ENCODE data around the gene ENAH. TPM values are rescaled to one million over a fixed set of nuclear protein-coding genes. Genes with fewer than 3 reads are reported as not detected.

ENAH gene
- polyA plus RNA-seq, 1 experiment: 40.9 TPM

DNA sequence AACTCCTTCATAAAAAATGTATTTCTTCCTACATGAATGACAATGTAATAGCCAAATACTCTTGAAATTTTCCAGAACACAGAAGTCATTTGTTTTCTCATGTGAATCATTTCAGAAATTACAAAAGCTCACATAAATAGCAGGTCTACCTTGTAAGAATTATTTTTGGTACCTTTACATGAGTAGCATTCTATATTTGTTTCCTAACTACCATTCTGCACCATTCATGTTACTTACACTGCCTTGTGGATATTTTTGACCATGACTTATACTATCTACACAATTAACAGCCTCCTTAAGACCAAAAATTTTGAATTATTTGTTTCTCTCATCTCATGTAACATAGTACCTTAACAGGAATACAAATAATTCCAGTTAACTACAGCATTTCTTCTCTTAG, 109.6 kb downstream of the ENAH start:
- POLR2A ChIA-PET: no interaction called here
- Histone ChIP-seq H3K36me3 (ENCODE audit: control insufficient read depth, insufficient read depth, low read length) (no peaks in the 10 kb centered on the region), H3K27me3 (ENCODE audit: control insufficient read depth, insufficient read depth, low read length) (no peaks in the 10 kb centered on the region), H3K4me3 (ENCODE audit: low read depth, low read length) (no peak overlapping the region)
- no peak for DNase-seq (ENCODE audit: low read depth)
- CTCF ChIA-PET: no interaction called here
- TF ChIP-seq, protein P1, sequence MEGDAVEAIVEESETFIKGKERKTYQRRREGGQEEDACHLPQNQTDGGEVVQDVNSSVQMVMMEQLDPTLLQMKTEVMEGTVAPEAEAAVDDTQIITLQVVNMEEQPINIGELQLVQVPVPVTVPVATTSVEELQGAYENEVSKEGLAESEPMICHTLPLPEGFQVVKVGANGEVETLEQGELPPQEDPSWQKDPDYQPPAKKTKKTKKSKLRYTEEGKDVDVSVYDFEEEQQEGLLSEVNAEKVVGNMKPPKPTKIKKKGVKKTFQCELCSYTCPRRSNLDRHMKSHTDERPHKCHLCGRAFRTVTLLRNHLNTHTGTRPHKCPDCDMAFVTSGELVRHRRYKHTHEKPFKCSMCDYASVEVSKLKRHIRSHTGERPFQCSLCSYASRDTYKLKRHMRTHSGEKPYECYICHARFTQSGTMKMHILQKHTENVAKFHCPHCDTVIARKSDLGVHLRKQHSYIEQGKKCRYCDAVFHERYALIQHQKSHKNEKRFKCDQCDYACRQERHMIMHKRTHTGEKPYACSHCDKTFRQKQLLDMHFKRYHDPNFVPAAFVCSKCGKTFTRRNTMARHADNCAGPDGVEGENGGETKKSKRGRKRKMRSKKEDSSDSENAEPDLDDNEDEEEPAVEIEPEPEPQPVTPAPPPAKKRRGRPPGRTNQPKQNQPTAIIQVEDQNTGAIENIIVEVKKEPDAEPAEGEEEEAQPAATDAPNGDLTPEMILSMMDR (IDR thresholded peaks at IDR 0.05; ENCODE audit: insufficient read depth, low read depth, low read length): no peak

DNA sequence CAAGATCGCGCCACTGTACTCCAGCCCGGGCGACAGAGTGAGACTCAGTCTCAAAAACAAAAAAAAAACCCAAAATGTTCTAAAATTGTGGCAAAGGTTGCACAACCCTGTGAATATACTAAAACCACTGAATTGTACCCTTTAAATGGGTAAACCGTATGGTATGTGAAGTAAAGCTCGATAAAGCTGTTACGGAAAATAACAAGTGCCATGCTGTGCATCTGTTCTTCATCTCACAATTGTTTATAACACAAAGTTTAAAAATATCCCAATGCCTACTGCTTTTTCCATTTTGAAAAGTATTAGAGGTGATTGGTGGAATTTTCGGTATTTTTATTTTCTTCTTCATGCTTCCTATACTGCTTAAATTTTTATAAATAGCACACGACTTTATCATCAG, 111.5 kb downstream of the ENAH start:
- ChIA-PET CTCF (interaction anchor here (0.6 to 1.6 kb wide), 4 partner anchors 13 to 230 kb away, joined by 3 to 4 read pairs (median 3); no protein-coding TSS in a partner anchor), POLR2A (no interaction called here)
- TF ChIP-seq, protein P1 (IDR thresholded peaks at IDR 0.05; ENCODE audit: insufficient read depth, low read depth, low read length): no peak
- Histone ChIP-seq H3K4me3 (ENCODE audit: low read depth, low read length) (no peak overlapping the region), H3K36me3 (ENCODE audit: control insufficient read depth, insufficient read depth, low read length) (no peaks in the 10 kb centered on the region), H3K27me3 (ENCODE audit: control insufficient read depth, insufficient read depth, low read length) (no peaks in the 10 kb centered on the region)
- DNase-seq (ENCODE audit: low read depth): no peak

DNA sequence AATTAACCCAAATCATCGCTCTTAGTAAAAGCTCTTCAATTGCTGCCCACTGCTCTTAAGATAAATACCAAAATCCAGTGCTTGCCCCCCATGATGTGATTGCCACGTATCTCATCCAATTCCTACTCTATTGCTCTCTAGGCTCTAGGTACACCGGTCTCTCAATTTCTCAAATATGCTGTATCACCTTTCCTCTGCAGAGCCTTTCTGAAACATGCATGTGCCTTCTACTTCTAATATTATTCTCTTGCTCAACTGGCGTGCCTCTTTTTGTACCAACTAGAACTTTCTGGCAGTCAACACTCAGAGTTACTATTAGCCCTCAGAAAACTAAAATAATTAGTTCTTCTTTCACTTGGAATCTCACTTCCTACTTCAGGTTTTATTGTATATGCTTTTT, 113.3 kb downstream of the ENAH start:
- Histone ChIP-seq H3K27me3 (ENCODE audit: control insufficient read depth, insufficient read depth, low read length) (no peaks in the 10 kb centered on the region), H3K36me3 (ENCODE audit: control insufficient read depth, insufficient read depth, low read length) (no peaks in the 10 kb centered on the region), H3K4me3 (ENCODE audit: low read depth, low read length) (no peak overlapping the region)
- ChIA-PET CTCF (interaction anchor here (0.9 to 1.5 kb wide), 4 partner anchors 9 to 65 kb away, joined by 3 to 4 read pairs (median 3); no protein-coding TSS in a partner anchor), POLR2A (interaction anchor here (0.6 kb wide), 1 partner anchor 35 kb away, joined by 3 read pairs; no protein-coding TSS in a partner anchor)
- DNase-seq (ENCODE audit: low read depth): no peak
- TF ChIP-seq, protein P1 (IDR thresholded peaks at IDR 0.05; ENCODE audit: insufficient read depth, low read depth, low read length): no peak

DNA sequence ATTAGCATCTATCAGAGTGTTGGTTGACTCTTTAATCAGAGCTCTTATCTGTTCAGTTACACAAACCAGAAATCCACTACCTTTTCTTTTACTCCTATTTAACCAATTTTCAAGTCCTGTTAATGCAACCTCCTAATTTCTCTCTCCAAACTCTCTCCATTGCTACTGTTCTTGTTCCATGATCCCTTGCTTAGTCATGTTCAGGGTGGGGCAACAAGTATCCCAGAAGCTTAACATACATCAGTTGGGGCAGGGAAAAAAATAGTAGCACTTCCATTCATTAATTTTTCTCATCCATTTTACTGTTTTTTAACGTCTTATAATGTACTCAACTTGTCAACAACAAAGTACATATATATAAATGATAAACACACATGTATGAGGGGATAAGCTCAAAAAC, 113.9 kb downstream of the ENAH start:
- ChIA-PET CTCF (interaction anchor here (0.9 to 1.5 kb wide), 5 partner anchors 8 to 64 kb away, joined by 3 to 4 read pairs (median 3); no protein-coding TSS in a partner anchor), POLR2A (interaction anchor here (0.6 kb wide), 1 partner anchor 34 kb away, joined by 3 read pairs; no protein-coding TSS in a partner anchor)

DNA sequence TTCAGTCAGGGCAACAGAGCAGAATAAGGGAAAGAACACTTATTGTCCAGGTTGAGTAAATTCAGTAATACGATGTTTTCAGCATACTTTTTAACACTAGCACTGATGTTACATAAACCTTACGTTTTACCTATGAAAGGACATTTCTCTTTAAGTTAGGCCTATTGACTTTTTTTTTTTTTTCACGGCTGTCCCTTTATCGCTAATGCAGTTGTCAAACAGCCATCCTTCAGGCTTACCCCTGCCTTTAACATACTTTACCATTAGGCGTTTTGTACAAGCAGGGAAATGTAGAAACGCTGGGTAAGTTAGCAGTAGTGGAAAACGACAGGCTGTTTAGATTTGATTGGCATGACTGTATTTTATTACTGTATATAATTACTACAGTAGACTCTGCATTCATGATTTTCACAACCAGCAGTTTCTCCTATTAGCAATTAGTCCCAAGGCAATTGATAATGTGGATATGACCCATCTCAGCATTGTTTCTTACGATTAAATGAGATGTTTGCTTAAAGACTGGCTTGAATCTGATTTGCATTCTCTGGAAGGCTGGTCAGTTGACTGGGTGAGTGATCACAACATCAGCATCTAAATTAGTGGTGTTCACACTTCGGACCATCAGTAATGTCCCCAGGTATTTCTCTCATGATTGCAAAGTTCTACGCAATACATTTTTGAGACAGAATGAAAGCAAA, 115.2 kb downstream of the ENAH start:
- Histone ChIP-seq H3K36me3 (ENCODE audit: control insufficient read depth, insufficient read depth, low read length) (no peaks in the 10 kb centered on the region), H3K27me3 (ENCODE audit: control insufficient read depth, insufficient read depth, low read length) (no peaks in the 10 kb centered on the region), H3K4me3 (ENCODE audit: low read depth, low read length) (no peak overlapping the region)
- TF ChIP-seq, protein P1 (IDR thresholded peaks at IDR 0.05; ENCODE audit: insufficient read depth, low read depth, low read length): no peak
- ChIA-PET CTCF (no interaction called here), POLR2A (no interaction called here)
- no peak for DNase-seq (ENCODE audit: low read depth)

More for the DNA sequence above, 113.9 kb downstream of the ENAH start:
- Histone ChIP-seq H3K36me3 (ENCODE audit: control insufficient read depth, insufficient read depth, low read length) (no peaks in the 10 kb centered on the region), H3K27me3 (ENCODE audit: control insufficient read depth, insufficient read depth, low read length) (no peaks in the 10 kb centered on the region), H3K4me3 (ENCODE audit: low read depth, low read length) (no peak overlapping the region)
- TF ChIP-seq, protein P1 (IDR thresholded peaks at IDR 0.05; ENCODE audit: insufficient read depth, low read depth, low read length): no peak
- no peak for DNase-seq (ENCODE audit: low read depth)

All from BJ (cell line).